IPS-18a (cell line): ENCODE data around the gene TMEM260.
"Not testable (repeated sequence)": the region's sequence is repeated elsewhere in the genome, so short reads cannot be mapped to it uniquely, and the experiment has no call there.

Experiments used
- H3K27ac ChIP-seq: one replicate; pipeline ENCODE4 v1.5.1; 2013; ENCODE audit warnings: low read length
- H3K27me3 ChIP-seq: one replicate; pipeline ENCODE4 v1.6.1; 2013; ENCODE audit warnings: mild to moderate bottlenecking, low read length; ENCODE audit not compliant: control insufficient read depth, insufficient read depth
- H3K36me3 ChIP-seq: one replicate; pipeline ENCODE4 v1.6.1; 2013; ENCODE audit warnings: low read depth, low read length; ENCODE audit not compliant: control insufficient read depth
- H3K4me1 ChIP-seq: one replicate; pipeline ENCODE4 v1.6.1; 2013; ENCODE audit warnings: low read depth, low read length; ENCODE audit not compliant: control insufficient read depth
- H3K4me3 ChIP-seq: one replicate; pipeline ENCODE4 v1.5.1; 2013; ENCODE audit warnings: low read length
- H3K9ac ChIP-seq: one replicate; pipeline ENCODE4 v1.6.1; 2013; ENCODE audit warnings: mild to moderate bottlenecking, low read length, moderate library complexity
- H3K9me3 ChIP-seq: one replicate; pipeline ENCODE4 v1.6.1; 2013; ENCODE audit warnings: low read depth, low read length; ENCODE audit not compliant: control insufficient read depth

TMEM260 gene

GRCh38 chr14:56686416-56686815 lies 106.8 kb downstream of the TMEM260 start:
- no peaks in the 10 kb centered on the region for H3K36me3 ChIP-seq
- no peak overlapping the region for H3K4me3 ChIP-seq
- H3K9ac ChIP-seq, result no peak overlapping the region
- H3K27ac ChIP-seq, result no peak overlapping the region
- H3K27me3 ChIP-seq, result no peaks in the 10 kb centered on the region
- H3K4me1 ChIP-seq, result peaks cover 23% of the 10 kb centered on the region
- H3K9me3 ChIP-seq, result no peaks in the 10 kb centered on the region

DNA sequence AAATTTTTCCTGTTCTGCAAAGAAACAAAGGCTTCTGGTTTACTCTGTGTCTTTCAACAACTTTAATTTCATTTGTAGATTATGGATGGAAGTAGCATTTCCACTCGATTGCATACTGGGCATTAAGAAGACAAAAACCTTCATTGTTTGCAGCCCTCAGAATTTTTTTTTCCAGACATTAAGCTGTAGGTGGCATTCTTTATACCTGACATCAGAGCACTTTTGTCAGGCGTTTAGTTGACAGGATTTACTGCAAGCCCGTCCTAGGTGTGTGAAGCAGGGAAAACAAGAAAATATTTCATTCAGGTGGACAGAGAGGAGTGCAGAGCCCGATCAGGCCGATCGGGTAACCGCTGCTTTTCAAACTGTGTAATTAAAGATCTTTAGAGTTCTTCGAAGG lies 107.5 kb downstream of the TMEM260 start:
- H3K4me1 ChIP-seq, result peaks cover 28% of the 10 kb centered on the region
- no peaks in the 10 kb centered on the region for H3K27me3 ChIP-seq
- H3K36me3 ChIP-seq, result no peaks in the 10 kb centered on the region
- no peak overlapping the region for H3K4me3 ChIP-seq
- H3K9me3 ChIP-seq, result no peaks in the 10 kb centered on the region
- no peak overlapping the region for H3K9ac ChIP-seq
- no peak overlapping the region for H3K27ac ChIP-seq

DNA sequence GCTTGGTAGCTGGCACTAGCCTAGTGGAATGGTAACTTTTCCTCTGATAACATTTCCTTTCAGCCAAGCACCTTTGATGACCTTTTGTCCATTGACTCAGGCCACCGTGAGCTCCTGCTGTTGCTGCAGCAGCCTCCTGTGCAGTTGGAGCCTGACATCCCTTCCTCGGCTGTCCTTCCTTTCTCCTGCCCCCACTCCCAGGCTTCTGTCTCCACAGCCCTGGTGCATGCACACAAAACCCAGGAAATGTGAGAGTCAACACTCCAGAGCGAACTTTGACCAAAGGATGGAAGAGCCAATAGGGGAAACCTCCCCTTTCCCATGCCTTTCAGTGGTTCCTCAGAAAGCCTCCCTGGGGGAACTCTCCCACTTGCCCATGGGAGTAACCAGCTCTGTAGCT lies 115.0 kb downstream of the TMEM260 start:
- no peak overlapping the region for H3K9ac ChIP-seq
- peaks cover 24% of the 10 kb centered on the region for H3K4me1 ChIP-seq
- no peak overlapping the region for H3K27ac ChIP-seq
- H3K27me3 ChIP-seq, result no peaks in the 10 kb centered on the region
- no peaks in the 10 kb centered on the region for H3K9me3 ChIP-seq
- H3K36me3 ChIP-seq, result no peaks in the 10 kb centered on the region
- H3K4me3 ChIP-seq, result no peak overlapping the region

DNA sequence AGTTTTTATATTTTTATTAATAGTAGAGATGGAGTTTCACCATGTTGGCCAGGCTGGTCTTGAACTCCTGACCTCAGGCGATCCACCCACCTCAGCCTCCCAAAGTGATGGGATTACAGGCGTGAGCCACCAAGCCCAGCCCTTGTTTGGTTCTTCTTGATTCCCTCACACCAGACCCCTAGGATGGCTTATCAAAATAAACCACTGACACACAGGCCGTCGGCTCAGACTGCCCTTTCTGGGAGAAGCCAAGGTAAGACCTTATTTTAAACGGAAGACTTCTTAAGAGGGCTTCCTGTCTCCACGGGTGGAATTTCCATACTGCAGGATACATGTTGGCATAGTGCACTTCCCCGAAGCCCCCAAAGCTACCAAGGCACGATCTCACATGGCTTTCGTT lies 115.6 kb downstream of the TMEM260 start:
- H3K27ac ChIP-seq, H3K9ac ChIP-seq: not testable (repeated sequence)

More for the DNA sequence above, 115.6 kb downstream of the TMEM260 start:
- peaks cover 21% of the 10 kb centered on the region for H3K4me1 ChIP-seq
- H3K27me3 ChIP-seq, H3K9me3 ChIP-seq, H3K36me3 ChIP-seq, H3K4me3 ChIP-seq: not testable (repeated sequence)
